Fibroblast of skin of left biceps (primary cell): ENCODE data around the gene DYRK3.
"Not testable (repeated sequence)": the region's sequence is repeated elsewhere in the genome, so short reads cannot be mapped to it uniquely, and the experiment has no call there.

Experiments
- DNase-seq, 2 experiments: peaks; one replicate each; pipeline ENCODE4 v3.0.0-alpha.2; 2013; ENCODE audit warnings: low read depth in 2 of 2

Gene DYRK3

GRCh38 chr1:206635080-206635977 lies at the start of gene DYRK3:
TSS of gene DYRK3 (plus strand) at chr1:206635536. CDS start at chr1:206635704, 168 bp downstream.
- DNase-seq: peak; percentile 76 to 86

- DNase-seq: no peak
These were observed 48.6 kb upstream of the DYRK3 start for GRCh38 chr1:206586501-206587445.

GRCh38 chr1:206587904-206588303 lies 47.4 kb upstream of the DYRK3 start:
- no peak for DNase-seq

- no peak for DNase-seq
These were observed 46.8 kb upstream of the DYRK3 start for GRCh38 chr1:206588492-206588891.

GRCh38 chr1:206589206-206589605 lies 46.1 kb upstream of the DYRK3 start:
- peak; percentile 43 to 54 for DNase-seq

GRCh38 chr1:206590025-206590758 lies 45.1 kb upstream of the DYRK3 start:
- DNase-seq: no peak

GRCh38 chr1:206591226-206591625 lies 44.1 kb upstream of the DYRK3 start:
- peak; percentile 12 to 23 for DNase-seq

- DNase-seq: no peak
These were observed 43.6 kb upstream of the DYRK3 start for GRCh38 chr1:206591696-206592095.

GRCh38 chr1:206593351-206593925 lies 41.9 kb upstream of the DYRK3 start:
- no peak for DNase-seq

- DNase-seq: no peak
These were observed 39.6 kb upstream of the DYRK3 start for GRCh38 chr1:206595581-206596318.

GRCh38 chr1:206596319-206596666 lies 39.0 kb upstream of the DYRK3 start:
- DNase-seq: no peak

- DNase-seq: no peak
These were observed 34.8 kb upstream of the DYRK3 start for GRCh38 chr1:206600527-206600926.

- DNase-seq: no peak
These were observed 30.5 kb upstream of the DYRK3 start for GRCh38 chr1:206604861-206605260.

GRCh38 chr1:206606867-206607266 lies 28.5 kb upstream of the DYRK3 start:
- DNase-seq: no peak

- no peak for DNase-seq
These were observed 27.1 kb upstream of the DYRK3 start for GRCh38 chr1:206608108-206608698.

GRCh38 chr1:206609229-206609991 lies 25.9 kb upstream of the DYRK3 start:
- DNase-seq: no peak

- DNase-seq: peak; percentile 81 to 84
These were observed 23.0 kb upstream of the DYRK3 start, which contains the start of gene EIF2D for GRCh38 chr1:206612129-206612876. TSS of gene EIF2D (minus strand) at chr1:206612465. CDS start at chr1:206612342, 123 bp downstream.

GRCh38 chr1:206626396-206626795 lies 8.9 kb upstream of the DYRK3 start:
- DNase-seq: not testable (repeated sequence)

GRCh38 chr1:206628916-206629315 lies 6.4 kb upstream of the DYRK3 start:
- DNase-seq: no peak
